ENCODE data around the gene BMP10. TPM values are rescaled to one million over a fixed set of nuclear protein-coding genes. Genes with fewer than 3 reads are reported as not detected.

BMP10 gene
- total and polyA plus RNA-seq, 2 of the 8 experiments (the other 6 are each of a cell fraction or from before 2014, with no cell fraction given) = not detected

- TF ChIP-seq KDM5A (IDR thresholded peaks at IDR 0.05; ENCODE audit: low read length) (no peak), CTCF (IDR thresholded peaks at IDR 0.05; ENCODE audit: control extremely low read depth in 1 of 3, insufficient read depth in 1 of 3, low read depth in 1 of 3, low read length in 3 of 3) (no peak), FOSL1 (IDR thresholded peaks at IDR 0.05; ENCODE audit: insufficient read depth, low read depth, low read length) (no peak), CEBPB (IDR thresholded peaks at IDR 0.05; ENCODE audit: low read depth, low read length) (no peak), RBBP5 (IDR thresholded peaks at IDR 0.05; ENCODE audit: borderline replicate concordance, low read depth, low read length) (no peak), MAFK (IDR thresholded peaks at IDR 0.05; ENCODE audit: low read depth, low read length) (no peak), KDM1A (IDR thresholded peaks at IDR 0.05; ENCODE audit: borderline replicate concordance, low read length) (no peak)
These were observed 17.0 kb upstream of the BMP10 start (continued) for GRCh38 chr2:68888038-68888704.
